Stimulated activated CD4-positive, alpha-beta T cell treated with anti-CD3 and anti-CD28 coated beads, Interleukin-15, amount 100 ng/mL, for 1 hour (primary cell): Measurements from ENCODE around the gene TRIL.

ENCODE experiments used
- DNase-seq, 2 donors: peaks; one replicate each; pipeline ENCODE4 v3.0.0-alpha.2; 2020; ENCODE audit warnings: low read depth in 1 of 2, low spot score in 1 of 2

TRIL gene

DNA sequence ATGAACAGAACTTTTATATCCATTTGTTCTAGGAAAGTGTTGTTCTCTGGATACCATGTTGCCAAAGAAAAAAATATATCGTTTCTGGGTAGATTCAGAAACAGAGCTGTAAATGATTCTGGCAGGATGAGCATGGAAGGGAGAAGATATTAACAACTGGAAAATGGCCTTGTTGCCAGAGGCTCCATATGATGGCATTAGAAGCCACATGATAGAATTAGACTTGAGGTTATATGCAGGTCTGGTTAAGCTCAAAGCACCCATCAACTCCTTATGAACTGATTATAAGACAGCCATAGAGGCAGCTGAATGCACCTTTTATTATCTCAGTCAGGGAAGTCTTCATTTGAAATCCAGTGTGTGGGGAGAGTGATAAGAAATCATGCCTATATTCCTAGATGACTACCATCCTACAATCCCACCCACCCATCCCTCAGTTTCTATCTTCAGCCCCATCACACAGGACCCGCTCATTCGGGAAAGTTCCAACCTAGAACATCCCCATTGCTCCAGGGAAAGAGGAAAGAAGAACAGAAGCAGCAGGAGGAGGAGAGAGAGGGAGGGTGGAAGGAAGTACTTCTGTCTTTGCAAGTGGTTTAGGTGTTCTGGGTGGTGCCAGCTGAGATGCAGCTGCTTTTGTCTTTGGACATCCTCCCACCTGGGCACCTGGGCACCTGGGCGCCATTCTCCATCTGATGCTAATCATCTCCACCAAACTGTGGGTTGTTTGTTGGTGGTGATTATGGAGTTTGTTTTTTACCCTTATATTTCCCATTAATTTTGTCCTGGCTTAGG, 25.5 kb upstream of the TRIL start:
- no peak for DNase-seq

DNA sequence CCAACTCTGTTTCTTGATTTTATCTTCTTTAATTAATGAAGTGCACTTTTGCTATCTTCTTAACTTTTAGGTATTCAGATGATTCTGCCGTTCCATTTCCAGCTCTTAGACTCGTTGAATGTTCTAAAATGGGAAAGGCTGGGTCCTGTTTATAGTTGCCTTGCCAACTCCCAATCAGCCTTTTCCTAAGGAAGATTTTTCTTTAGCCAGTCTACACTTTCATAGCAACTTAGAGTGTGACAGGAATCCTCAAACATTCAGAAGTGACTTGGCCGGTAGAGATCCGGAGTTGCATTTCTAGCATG, 23.0 kb upstream of the TRIL start:
- no peak for DNase-seq

DNA sequence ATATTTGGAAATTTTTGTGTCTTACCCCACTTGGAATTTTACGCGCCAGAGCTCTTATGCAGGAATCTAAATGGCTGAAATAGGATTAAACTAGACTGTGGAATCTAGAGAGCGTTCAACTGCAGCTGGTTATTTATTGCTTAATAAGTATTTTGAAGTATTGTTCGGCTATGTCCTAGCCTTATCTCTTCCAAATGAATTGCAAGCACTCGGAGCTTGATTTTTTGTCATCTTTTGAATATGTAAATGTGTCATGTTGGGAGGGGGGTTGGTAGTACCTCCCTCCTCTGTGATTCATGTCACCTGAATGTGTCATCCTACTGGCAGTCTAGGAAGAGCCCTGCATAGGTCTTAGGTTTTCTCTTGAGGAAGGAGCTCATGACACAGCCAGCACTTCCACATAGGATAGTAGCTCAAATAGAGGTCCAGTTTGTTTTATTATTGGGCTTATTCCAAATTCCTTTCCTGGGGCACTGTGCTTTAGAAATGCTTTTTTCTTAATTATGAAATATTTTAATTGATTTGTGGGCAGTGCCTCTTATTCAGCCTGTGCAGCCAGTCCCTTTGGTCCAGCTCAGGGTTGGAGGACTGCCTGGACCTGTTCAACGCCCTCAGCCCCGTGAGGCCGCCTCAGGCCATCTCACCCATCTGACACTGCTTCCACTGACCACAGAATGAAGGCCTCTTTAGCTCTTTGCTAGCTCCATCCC, 22.5 kb upstream of the TRIL start:
- DNase-seq = no peak

DNA sequence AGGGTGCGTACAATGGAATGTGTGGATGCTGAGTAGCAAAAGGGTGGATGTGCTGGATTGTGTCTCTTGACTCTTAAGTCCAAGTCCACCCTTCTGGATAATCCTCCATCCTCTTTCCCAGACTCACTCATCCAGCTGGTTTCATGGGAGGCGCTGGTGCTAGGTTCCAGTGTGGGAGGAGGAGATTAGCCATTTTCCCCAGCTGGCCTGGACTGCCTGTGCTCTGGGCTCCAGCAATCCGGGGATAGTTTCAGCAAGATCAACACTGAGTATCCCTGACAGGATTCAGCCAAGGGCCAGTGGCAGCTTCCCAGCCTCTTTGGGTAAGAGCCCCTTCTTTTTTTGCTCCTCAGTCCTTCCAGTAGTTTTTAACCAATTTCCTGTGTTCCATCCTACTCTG, 21.6 kb upstream of the TRIL start:
- no peak for DNase-seq

DNA sequence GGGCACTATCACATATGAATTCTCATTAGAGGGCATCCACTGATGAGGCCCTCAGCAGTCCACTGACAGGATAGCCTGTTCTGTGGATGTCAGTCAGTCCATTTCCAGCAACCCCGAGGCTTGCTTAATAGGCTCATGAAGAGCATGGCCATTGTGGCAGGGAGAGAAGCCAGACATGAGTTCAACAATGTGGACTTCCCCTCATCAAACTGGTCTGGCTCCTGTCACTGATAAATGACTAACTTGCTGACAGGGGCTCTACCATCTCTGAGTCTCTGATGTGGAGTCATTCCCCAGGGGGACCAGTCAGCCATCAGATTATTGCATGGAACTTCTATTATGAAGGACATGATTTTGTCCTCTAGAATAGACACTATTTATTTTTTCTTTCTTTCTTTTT, 19.8 kb upstream of the TRIL start:
- no peak for DNase-seq

DNA sequence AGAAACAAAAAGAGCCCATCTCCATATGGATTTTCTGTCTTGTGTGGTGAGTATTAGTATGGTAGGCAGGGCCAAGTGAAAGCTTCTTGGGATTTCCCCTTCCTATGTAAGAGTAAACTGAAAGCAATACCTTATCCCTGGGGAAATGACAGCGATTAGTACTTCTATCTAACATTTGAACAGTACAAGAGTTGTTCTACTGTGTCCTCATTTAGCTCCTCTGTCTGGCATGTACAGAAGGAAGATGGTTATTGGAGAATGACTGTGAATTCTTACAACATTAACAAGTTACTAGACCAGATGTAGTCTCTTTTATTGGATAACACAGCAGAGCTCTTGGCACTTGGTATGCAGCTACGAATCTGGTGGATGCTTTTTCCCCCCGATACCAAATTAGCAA, 17.9 kb upstream of the TRIL start:
- DNase-seq = no peak

DNA sequence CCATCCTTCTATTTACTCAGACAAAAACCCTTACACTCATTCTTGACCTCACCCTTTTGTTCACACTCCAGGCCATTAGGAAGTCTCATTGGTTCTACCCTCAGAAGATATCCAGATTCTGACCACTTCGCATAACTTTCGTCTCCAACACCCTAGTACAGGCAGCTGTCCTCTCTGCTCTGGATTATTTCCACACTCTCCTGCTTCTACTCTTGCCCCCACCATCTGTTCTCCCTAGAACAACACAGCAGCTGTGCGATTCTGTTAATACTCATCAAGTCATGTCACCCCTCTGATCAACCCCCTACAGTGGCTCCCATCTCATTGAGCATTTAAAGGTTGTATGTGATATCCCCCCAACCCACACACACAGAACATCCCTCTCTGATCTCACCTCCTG, 15.5 kb upstream of the TRIL start:
- no peak for DNase-seq

DNA sequence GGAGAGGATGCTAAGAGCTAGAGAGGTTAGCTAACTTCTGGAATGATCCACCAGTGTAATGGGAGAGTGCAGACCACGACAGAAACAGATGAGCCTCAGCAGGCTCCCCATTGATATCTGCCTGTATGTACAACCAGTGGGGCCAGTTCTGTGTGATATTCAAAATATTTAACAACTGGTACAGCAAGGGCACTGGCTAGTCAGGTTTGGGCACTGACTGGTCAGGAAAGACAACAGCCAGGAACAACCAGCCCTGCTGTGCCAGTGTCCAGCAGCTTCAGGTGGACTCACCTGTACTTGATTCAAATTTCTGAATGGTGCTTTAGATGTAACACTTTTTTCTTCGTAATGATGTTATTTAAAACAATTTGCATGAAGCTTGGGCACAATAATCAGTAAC, 5.9 kb upstream of the TRIL start:
- no peak for DNase-seq

DNA sequence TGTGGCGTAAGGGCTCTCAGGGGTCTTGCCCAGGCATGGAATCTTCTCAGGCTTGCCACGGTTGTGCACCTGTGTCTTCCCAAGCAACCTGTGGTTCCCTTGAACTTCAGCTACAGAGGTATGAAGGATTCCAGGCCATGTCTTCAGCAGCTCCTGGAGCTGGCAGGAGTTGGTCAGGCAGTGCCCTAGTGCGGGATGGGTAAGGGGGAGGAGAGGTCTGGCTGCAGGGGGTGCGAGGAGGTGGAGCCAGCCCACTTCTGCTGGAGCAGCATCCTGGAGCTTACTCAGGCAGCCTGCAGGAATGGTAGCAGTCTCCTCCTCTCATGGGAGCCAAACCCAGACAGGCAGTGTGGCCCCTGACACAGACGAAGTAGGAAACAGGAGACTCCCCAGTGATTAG, 3.8 kb upstream of the TRIL start:
- no peak for DNase-seq

DNA sequence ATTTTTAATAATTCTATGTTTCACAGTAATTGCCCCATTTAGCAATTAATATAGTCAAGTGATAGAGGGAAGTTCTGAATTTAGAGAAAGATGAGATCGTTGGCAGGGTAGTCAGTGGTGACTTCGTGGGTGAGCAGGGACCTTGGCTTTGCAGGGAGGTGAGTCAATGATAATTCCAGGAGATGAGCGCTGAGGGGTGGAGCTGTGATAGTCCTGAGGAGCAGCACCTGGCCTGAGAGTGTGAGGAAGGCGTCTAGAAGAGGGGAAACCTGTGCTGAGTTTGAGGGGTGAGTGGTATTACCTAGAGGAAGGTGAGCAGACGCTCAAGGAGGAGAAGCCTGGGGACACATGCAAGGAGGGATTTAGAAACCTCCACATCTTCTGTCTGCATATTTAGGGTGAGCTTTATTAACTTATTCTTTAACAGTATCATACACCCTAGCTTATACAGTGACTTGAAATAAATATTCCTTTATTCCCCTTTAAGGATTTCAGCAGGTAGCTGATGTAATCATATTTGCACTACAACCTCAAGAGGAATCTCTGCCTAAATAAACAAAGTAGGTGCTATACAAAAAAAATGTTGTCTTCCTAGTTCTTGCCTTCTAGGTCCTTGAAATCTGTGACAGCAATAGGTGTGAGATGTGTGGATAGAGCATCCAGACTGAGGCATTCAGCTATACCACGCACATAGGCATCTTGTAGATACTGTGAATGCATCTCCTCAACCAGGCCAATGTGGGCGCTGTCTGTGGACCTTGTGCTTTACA, 2.1 kb upstream of the TRIL start:
- no peak for DNase-seq

DNA sequence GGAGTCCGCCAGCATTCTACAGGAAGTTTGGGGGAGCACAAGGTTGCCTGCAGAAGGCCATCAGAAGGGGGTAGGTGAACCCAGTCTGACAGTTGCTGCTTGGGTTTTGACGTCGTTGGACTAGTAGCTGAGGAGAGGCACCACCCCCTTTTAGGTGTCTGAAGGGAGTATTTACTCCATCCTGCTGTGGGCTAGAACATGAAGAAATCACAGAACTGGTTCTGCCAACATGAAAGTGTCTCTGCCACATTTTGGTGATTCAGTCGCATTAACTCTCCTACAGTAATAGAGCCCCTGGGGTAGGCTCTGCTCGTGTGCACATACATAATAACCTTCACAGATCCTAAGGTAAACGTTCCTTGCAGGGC, 834 bp upstream of the TRIL start:
- no peak for DNase-seq

DNA sequence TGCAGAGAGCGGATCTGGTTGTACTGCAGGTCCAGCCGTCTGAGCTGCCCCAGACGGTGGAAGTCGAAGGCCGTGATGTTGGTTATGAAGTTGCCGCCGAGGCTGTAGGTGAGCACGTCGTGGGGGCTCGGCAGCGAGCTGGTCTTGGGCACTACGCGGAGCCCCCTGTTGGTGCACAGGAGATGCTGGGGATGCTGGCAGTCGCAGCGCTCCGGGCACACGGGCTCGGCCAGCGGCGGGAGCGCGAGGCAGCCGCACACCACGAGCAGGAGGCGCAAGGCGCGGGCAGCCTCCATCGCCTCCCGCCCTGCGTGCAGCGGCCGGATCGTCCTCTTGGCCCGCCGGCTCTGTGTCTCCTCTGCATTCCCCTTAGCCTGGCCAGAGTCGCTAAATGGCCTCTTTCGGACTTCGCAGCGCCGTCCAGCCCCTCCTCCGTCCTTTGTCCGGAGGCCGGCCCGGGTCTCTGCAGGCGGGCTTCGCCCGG, 337 bp downstream of the TRIL start:
- no peak for DNase-seq

DNA sequence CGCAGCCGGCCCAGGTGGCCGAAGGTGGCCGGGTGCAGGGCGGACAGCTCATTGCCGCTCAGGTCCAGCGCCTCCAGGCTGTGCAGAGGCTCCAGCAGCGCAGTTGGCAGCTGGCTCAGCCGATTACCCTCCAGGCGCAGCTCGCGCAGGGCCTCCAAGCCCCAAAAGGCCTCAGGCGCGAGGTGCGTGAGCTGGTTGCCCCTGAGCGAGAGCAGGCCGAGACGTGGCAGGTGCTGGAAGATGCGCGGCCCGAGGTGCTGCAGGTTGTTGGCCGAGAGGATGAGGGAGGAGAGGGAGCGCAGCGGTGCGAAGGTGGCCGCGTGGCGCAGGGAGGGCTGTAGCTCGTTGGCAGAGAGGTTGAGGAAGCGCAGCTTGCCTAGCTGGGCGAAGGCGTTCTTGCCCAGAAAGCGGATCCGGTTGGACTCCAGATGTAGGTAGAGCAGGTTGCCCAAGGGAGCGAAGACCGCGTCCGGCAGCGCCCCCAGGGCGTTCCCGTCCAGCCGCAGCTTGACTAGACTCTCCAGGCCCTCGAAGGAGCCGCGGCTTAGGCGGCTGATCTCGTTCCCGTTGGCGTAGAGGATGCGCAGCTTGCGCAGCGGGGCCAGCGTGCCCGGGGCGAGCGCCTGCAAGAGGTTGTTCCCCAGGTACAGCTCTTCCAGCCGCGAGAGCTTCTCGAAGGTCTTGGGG, 923 bp downstream of the TRIL start:
- DNase-seq = no peak

DNA sequence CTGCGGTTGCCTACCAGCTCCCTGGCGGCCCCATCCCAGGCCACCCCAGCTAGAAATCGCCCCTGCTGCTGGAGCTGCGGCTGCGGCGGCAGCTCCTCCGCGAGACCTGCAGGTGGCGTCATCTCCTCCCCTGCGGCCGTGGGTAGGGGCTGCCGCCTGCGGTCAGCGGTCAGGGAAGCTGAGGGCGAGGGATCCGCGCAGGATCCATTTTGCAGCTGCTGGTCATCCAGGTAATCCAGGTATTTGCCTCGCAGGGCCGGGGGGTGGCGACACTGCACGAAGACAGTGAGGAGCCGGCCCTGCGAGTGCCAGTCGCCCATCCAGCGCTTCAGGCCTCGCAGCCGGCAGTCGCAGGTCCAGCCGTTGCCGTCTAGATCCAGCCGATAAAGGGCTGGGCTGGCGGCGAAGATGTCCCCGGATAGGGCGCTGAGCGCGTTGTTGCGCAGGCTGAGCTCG, 1.5 kb downstream of the TRIL start:
- no peak for DNase-seq

DNA sequence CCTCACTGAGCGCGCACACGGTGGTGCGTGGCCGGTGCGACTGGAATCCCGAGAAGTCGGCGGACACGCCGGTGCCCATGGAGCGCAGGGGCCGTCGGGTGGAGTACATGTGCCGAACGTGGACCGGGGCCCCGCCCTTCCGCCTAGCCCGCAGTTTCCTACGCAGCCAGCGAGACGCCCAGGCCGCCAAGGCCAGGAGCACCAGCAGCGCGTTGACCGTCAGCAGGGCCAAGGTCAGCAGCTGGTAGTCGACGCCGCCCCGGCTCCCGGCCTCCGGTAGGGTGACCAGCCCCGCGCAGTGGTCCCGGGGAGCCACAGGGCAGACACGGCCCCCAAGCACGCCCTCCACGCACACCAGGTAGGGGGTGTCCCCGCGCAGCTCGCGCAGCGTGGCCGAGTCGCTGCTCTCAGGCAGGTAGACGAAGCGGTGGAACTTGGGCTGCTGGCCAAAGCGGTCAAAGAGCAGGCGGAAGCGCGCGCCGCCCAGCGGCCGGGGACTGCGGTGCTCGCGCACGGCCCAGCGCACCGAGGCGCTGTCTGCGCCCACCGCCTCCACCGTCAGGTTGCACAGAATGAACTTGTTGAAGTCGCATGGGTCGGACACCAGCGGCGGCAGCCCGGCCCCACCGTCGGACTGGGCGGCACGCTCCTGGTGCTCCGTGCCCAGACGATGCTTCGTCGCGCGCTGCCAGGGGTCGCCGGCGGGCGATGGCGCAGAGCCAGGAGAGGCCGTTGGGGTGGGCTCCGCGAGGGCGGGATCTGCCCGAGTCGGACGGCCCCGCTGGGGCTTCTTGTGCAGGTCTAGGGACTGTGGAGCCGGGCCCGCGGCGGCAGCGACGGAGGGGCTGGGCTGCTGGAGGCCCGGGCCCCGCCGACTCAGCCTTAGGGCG, 2.2 kb downstream of the TRIL start:
- DNase-seq = no peak

DNA sequence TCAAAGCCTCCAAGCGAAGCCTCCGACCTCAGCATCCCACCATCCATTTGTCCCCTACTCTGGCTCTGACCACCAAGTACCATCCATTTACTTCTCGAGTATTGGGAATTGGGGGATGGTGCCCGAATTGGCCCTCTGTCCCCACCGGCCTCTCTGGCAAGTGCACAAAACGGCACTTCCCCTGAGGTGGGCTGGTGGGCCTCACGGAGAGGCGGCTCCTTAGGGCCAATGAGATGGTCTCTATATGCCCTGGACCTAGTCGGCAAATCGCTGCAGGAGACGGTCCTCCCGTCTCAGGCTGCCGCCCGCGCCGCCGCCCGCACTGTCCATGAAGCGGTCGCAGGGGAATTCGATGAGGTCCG, 2.8 kb downstream of the TRIL start:
- no peak for DNase-seq

DNA sequence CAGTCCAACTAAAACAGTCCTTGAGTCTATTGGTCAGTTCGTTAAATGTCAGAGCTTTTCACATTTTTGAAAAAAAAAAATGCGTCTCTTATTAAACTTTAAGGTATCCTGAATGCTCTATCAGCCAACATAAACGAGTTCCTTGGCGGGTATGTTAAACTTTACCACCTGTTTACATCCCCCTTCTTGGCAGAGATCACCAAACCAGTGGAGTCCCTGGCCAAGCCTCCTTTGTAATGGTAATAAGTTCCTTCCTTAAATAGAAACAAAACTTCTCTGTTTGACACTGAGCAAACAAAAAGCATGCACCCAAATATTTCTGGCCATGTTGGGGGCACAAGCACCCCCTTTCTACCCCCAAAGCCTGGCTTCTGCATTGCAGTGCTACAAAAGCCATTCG, 3.2 kb downstream of the TRIL start:
- no peak for DNase-seq

DNA sequence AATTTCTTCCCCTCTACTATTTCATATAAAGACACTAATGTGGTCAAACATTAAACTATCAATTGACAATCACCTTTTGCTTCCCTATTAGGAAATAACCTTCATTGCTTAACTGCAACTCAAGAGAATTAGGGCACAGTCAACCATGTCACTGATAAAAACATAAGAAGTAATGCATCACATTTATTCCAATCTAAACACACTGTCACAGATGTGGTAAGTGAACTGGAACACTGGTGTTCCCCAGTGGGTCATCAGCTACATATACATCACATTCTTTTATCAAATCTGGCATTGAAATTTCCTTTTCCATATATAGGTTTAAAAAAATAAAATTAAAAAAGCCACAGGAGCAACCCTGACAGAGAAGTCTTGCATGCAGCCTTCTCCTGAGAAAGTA, 3.7 kb downstream of the TRIL start:
- no peak for DNase-seq

DNA sequence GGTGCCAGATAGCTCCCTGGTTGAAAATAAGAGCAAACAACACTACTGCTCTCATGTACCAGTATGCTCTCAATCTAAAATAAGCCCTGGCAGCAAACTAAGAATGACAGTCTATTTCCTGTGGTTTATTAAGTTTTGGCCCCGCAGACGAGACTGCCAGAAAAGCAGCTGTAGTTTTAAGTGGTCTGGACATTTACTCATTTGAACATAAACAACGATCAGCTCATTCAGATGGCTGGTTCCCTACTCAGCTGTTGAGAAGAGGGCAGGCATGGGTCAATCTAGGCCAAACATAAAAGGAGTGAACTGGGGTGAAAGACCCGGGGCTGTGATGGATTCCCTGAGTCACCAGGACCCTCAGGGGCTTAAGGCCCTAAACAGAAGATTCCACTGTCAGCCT, 4.5 kb downstream of the TRIL start:
- no peak for DNase-seq

DNA sequence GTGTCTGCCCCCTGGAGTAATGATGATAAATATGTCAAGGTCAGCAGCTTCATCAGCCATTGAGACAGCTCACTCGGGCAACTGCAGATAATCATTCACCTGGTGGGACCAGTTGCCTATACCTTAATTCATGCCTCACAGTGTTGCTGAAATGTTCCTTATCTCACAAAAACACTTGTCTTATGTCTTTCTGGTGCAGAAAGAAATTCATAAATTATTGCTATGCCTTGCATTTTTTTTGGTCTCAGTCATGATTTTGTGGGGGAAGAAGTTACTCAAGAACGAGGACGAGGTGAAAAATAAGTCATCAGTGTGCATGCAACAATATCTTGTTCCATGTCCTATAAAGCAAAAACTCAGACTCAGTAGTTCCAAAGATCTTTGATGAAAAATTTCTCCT, 16.0 kb downstream of the TRIL start:
- no peak for DNase-seq

DNA sequence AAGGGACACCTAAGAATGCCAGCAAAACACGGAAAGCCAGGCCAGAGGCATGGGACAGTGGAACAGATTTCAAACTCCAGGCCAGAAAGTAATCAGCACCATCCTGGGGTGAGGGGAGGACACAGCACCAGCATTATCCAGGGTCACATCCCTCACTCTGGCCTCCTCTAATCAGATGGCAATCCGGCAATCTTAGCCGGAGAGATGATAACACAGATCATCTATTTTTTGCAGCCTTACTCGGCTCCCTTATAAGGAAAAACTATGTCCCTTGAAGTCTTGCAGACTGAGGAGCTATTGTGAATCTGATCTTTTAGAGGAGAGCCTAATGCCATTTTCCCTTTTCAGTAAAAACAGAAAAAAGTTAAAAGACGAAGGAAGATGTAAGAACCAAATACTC, 16.5 kb downstream of the TRIL start:
- no peak for DNase-seq
